Fibroblast of skin of back (primary cell): Measurements from ENCODE around the gene PRPS2. TPM values are rescaled to one million over a fixed set of nuclear protein-coding genes. Genes with fewer than 3 reads are reported as not detected.

Experiments
- DNase-seq: peaks from one replicate; pipeline ENCODE4 v3.0.0-alpha.2; 2013
- polyA plus RNA-seq, 2 experiments: library from polyadenylated mRNA; unstranded; fragments of 120-200 nt; gene quantifications; one replicate each; pipeline ENCODE4 v1.2.1, GENCODE V29; 2013; ENCODE audit not compliant: insufficient read length in 2 of 2

Gene PRPS2
- 22.9 TPM for polyA plus RNA-seq (2013, experiment 1 of 2; ENCODE audit: insufficient read length)
- polyA plus RNA-seq (2013, experiment 2 of 2; ENCODE audit: insufficient read length): 14.3 TPM

- peak; percentile 57 for DNase-seq
These were observed at the start of gene PRPS2 for GRCh38 chrX:12791257-12792228. PRPS2 (plus strand) TSS chrX:12791412; CDS start chrX:12791498, 86 bp downstream.

GRCh38 chrX:12741416-12741815 lies 49.8 kb upstream of the PRPS2 start:
- DNase-seq: no peak

GRCh38 chrX:12747433-12747832 lies 43.8 kb upstream of the PRPS2 start:
- no peak for DNase-seq

GRCh38 chrX:12751887-12752286 lies 39.3 kb upstream of the PRPS2 start:
- no peak for DNase-seq

GRCh38 chrX:12753366-12753765 lies 37.8 kb upstream of the PRPS2 start:
- DNase-seq: no peak

GRCh38 chrX:12758291-12758690 lies 32.9 kb upstream of the PRPS2 start:
- DNase-seq: no peak

- DNase-seq: no peak
These were observed 23.4 kb upstream of the PRPS2 start for GRCh38 chrX:12767856-12768255.

- DNase-seq: no peak
These were observed 22.7 kb upstream of the PRPS2 start for GRCh38 chrX:12768491-12768890.

- peak; percentile 20 for DNase-seq
These were observed 20.8 kb upstream of the PRPS2 start for GRCh38 chrX:12770440-12770839.

GRCh38 chrX:12771445-12772069 lies 19.7 kb upstream of the PRPS2 start:
- peak; percentile 41 for DNase-seq

GRCh38 chrX:12777670-12778069 lies 13.5 kb upstream of the PRPS2 start:
- DNase-seq: peak; percentile 26

- DNase-seq: no peak
These were observed 11.7 kb upstream of the PRPS2 start for GRCh38 chrX:12779534-12779933.

- DNase-seq: no peak
These were observed 2.6 kb upstream of the PRPS2 start for GRCh38 chrX:12788645-12789044.

GRCh38 chrX:12789976-12790375 lies 1.2 kb upstream of the PRPS2 start:
- no peak for DNase-seq

GRCh38 chrX:12790885-12791256 lies 341 bp upstream of the PRPS2 start:
- DNase-seq: no peak

- no peak for DNase-seq
These were observed 1.5 kb downstream of the PRPS2 start for GRCh38 chrX:12792711-12793110.

GRCh38 chrX:12794654-12795053 lies 3.4 kb downstream of the PRPS2 start:
- no peak for DNase-seq

GRCh38 chrX:12798601-12799000 lies 7.4 kb downstream of the PRPS2 start:
- no peak for DNase-seq

- no peak for DNase-seq
These were observed 7.9 kb downstream of the PRPS2 start for GRCh38 chrX:12799118-12799517.

GRCh38 chrX:12802741-12803140 lies 11.5 kb downstream of the PRPS2 start:
- no peak for DNase-seq

GRCh38 chrX:12804655-12805054 lies 13.4 kb downstream of the PRPS2 start:
- DNase-seq: no peak

GRCh38 chrX:12805333-12805732 lies 14.1 kb downstream of the PRPS2 start:
- no peak for DNase-seq

GRCh38 chrX:12811658-12812057 lies 20.4 kb downstream of the PRPS2 start:
- no peak for DNase-seq

- peak; percentile 32 for DNase-seq
These were observed 23.2 kb downstream of the PRPS2 start for GRCh38 chrX:12814420-12814819.
